NCI-H2171 treated with DMSO at 0.1 percent for 48 hours (cell line): Measurements from ENCODE around the gene NPEPPS.
A peak's percentile ranks its signal among the peaks of the same experiment; 100 is the strongest.
"Not testable (repeated sequence)": the region's sequence is repeated elsewhere in the genome, so short reads cannot be mapped to it uniquely, and the experiment has no call there.

Experiments used
- DNase-seq: peaks from one replicate; lab custom pipeline; 2025; lab: John Stamatoyannopoulos, UW

The NPEPPS gene, protein sequence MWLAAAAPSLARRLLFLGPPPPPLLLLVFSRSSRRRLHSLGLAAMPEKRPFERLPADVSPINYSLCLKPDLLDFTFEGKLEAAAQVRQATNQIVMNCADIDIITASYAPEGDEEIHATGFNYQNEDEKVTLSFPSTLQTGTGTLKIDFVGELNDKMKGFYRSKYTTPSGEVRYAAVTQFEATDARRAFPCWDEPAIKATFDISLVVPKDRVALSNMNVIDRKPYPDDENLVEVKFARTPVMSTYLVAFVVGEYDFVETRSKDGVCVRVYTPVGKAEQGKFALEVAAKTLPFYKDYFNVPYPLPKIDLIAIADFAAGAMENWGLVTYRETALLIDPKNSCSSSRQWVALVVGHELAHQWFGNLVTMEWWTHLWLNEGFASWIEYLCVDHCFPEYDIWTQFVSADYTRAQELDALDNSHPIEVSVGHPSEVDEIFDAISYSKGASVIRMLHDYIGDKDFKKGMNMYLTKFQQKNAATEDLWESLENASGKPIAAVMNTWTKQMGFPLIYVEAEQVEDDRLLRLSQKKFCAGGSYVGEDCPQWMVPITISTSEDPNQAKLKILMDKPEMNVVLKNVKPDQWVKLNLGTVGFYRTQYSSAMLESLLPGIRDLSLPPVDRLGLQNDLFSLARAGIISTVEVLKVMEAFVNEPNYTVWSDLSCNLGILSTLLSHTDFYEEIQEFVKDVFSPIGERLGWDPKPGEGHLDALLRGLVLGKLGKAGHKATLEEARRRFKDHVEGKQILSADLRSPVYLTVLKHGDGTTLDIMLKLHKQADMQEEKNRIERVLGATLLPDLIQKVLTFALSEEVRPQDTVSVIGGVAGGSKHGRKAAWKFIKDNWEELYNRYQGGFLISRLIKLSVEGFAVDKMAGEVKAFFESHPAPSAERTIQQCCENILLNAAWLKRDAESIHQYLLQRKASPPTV

DNA sequence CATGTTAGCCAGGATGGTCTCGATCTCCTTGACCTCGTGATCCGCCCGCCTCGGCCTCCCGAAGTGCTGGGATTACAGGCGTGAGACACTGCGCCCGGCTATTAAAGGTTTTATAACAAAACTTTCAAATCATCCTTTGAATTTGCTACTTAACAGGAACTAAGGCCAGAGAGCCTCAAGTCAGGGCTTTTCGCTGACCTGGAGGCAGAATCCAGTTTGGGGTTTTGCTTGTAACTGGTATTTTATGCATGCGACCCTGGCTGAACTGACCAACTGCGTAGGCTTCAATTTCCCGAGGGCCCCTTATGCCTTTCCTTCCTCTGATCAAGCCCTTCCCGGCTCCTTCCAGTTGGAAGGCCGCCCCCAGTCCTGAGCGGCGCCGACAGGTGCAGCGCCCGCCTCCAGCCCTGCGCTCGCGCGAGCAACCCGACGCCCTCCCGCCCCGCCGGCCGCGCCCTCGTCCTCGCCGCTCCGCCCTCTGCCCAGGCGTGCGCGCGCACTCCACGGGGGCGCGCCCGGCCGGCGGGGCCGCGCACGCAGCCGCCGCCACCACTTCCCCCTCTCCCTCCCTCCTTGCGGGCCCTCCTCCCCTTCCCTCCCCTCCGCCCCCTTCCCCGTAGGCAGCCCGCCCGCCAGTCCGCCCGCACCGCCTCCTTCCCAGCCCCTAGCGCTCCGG is at the start of gene NPEPPS:
Gene NPEPPS, plus strand, starts transcription at position 552 of the 676 bp plus-strand sequence. CDS start 193 bp downstream, outside the sequence.
- DNase-seq: peak; percentile 78

GRCh38 chr17:47491841-47492212 is 39.1 kb upstream of the NPEPPS start:
- not testable (repeated sequence) for DNase-seq

DNA sequence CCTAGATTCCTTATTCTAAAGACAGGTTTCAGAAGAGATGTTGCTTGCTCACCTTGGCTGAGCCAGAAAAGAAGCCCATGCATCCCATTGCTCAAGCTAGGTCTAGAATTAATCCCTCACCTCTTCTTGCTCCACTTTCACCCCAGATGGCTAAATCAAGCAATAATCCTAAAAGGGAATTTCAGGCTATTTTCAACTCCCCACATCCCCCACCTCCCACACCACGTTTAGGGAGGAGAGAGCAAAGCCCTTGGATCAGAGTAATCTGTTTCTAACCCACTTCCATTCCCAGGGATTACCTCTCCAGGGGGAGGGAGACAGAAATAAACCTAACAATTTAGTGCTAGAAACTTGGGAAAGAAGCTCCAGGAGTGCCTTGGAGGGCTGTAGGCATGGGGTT is 31.8 kb upstream of the NPEPPS start:
- DNase-seq: not testable (repeated sequence)

GRCh38 chr17:47499494-47499893 is 31.4 kb upstream of the NPEPPS start:
- not testable (repeated sequence) for DNase-seq

GRCh38 chr17:47500620-47501019 is 30.3 kb upstream of the NPEPPS start:
- DNase-seq: peak; percentile 25

GRCh38 chr17:47502122-47502731 is 28.7 kb upstream of the NPEPPS start:
- DNase-seq: peak; percentile 73

DNA sequence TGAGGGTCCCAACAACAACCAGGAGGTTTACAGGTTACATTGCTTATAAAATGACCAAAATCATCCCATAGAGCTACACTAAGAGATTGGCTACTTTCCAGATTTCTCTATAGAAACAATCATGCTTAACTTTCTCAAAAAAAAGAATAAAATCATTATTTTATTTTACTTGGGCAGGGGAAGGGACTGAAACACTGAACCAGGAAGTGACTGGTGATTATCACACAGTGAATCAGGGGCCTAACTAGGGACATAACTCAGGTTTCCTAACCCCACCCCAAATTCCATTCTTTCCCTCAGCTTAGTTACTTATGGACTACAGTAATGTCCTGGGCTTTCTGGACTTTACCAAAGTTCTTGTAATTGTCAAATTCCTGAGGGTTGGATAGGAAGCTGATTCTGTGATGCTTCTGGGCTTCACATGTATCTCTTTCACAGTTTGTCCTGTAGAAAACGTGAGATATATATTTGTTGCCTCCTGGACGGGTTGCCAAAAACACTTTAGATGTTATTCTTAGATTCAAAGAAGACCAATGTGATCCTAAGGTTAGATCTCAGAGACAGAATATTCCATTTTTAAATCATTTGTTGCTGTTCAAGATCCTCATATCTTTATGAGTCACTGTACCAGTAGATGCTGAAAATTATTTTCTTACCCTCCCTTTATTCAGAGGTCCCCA is 28.0 kb upstream of the NPEPPS start:
- DNase-seq: not testable (repeated sequence)

DNA sequence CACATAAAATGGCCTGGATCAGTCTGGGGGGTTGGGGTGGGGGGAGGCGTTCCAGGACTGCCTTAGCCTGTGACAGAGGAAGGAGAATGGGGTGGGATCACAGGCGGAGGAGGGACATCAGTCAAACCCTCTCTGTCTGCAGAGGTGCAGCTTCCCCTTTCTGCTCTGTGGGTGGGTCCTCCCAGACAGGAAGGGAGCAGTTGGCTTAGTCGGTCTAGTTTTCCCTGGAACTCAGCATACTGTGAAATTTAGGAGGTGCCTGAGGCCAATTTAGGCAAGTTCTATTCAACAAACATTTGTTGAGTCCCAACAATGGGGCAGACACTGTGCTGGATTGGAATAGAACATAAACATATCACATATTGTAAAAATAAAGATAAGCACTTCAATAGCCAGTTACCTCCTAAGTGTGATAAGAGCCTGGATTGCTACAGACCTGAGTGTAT is 19.2 kb upstream of the NPEPPS start:
- not testable (repeated sequence) for DNase-seq

DNA sequence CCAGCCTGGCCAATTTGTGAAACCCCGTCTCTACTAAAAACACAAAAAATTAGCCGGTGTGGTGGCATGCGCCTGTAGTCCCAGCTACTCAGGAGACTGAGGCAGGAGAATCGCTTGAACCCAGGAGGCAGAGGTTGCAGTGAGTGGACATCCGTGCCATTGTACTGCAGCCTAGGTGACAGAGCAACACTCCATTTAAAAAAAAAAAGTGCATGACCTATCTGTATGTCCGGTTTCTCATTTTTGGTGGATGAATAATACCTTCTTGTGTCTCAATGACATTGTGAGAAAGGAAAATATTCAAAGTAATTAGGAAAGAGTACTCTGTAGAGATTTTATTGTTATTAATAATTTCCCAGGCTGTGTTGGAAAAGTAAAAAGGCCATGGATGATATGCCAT is 17.6 kb upstream of the NPEPPS start:
- not testable (repeated sequence) for DNase-seq

- DNase-seq: not testable (repeated sequence)
These were observed 12.0 kb upstream of the NPEPPS start for GRCh38 chr17:47518880-47519279.

GRCh38 chr17:47519365-47519764 is 11.5 kb upstream of the NPEPPS start:
- DNase-seq: not testable (repeated sequence)

DNA sequence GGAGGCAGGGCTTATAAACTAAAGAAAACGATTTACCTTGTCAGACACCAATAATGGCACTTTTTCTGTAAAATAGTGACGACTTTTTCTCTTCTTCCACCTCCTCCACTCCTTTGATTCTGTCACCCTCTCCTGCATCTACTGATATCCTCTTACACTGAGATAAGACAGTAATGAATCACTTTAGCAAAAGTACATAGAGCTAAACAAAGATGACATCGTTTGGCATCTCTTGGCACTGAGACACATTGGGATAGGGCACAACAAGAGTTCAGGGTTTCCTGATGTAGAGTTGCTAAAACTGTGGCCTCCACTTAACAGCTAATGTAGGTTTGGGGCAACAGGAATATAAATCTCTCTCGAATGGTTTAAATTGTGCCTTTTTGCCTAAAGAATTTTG is 10.6 kb upstream of the NPEPPS start:
- not testable (repeated sequence) for DNase-seq

GRCh38 chr17:47521434-47521833 is 9.5 kb upstream of the NPEPPS start:
- not testable (repeated sequence) for DNase-seq

DNA sequence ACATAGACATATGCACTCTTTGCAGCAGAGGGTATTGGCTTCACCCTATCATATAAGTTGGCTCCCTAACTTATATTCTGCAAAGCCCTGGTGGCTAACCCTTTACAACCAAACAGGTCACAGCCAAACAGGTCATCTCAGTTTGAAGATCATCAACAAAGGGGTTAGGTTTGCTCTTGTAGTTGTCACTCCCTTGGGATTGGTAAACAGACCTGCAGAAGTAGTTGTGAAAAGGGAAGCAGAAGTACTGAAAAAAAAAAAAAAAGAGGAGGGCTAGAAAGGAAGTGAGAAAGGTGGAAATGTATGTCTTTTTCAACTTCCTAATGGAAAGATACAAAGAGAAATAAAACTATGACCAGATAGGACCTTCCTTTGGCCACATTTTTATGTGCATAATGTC is 8.6 kb upstream of the NPEPPS start:
- not testable (repeated sequence) for DNase-seq

DNA sequence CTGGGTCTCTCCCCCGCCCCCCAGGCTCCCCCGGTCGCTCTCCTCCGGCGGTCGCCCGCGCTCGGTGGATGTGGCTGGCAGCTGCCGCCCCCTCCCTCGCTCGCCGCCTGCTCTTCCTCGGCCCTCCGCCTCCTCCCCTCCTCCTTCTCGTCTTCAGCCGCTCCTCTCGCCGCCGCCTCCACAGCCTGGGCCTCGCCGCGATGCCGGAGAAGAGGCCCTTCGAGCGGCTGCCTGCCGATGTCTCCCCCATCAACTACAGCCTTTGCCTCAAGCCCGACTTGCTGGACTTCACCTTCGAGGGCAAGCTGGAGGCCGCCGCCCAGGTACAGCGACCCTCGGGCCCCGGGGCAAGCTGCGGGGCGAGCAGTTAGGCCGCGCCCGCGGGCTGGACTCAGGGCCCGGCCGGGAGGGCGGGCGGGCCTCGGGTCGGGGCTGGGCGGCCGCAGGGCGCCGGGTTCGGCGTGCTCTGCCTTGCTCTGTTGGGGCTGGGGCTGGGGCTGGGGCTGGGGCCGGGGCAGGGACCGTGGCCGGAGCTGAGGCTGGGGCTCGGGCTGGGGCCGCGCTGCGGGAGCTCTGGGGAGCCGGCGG is 419 bp downstream of the NPEPPS start:
- DNase-seq: not testable (repeated sequence)

GRCh38 chr17:47539085-47539484 is 8.2 kb downstream of the NPEPPS start:
- DNase-seq: not testable (repeated sequence)

DNA sequence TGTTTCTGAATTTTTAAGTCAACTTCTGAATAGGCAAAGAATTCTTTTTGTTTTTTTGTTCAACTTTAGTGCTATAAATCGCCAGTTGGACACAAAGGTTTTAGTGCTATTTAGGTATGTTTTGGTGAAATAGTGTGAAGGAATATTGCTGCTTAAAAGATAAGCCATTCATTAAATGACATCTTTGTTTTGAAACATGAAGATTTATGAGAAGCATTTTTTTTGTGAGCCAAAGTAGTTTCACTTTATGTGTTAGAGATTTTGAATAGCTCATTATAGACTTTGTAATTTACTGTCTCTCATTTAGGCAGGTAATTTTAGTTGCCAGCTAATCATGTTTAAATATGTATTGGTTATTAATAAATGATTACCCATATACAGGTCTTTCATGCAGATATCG is 10.8 kb downstream of the NPEPPS start:
- DNase-seq: not testable (repeated sequence)

DNA sequence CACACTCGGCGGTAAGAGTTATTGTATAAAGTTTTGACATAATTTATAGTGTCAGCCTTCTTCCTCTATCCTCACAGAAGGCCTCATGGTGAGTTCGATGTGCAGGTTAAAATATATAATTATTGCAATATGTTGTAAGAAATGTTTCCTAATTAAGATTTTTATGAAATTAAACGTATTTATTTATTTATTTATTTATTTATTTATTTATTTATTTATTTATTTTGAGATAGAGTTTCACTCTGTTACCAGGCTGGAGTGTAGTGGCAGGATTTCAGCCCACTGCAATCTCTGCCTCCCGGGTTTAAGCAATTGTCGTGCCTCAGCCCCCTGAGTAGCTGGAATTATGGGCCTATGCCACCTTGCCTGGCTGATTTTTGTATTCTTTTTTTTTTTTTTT is 13.4 kb downstream of the NPEPPS start:
- DNase-seq: not testable (repeated sequence)

DNA sequence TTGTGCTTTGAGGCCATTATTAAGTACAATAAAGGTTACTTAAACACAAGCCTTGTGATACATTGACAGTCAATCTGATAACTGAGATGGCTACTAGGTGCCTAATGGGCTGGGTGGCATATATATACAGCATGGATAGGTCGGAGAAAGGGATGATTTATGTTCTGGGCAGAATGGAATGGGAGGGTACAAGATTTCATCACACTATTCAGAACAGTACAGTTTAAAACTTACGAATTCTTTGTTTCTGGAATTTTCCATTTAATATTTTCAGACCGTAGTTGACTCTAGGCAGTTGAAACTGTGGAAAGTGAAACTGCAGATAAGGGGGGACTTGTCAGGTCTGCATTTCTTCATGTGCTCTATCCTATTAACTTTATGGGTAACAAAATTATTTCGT is 23.8 kb downstream of the NPEPPS start:
- not testable (repeated sequence) for DNase-seq

GRCh38 chr17:47556108-47556507 is 25.2 kb downstream of the NPEPPS start:
- DNase-seq: not testable (repeated sequence)
